ENCODE results near the gene GABRB3.

GRCh38 chr15:26697913-26698312, 75.0 kb downstream of the GABRB3 start:
- TF ChIP-seq CTCF (IDR thresholded peaks at IDR 0.05; ENCODE audit: low read depth, low read length, missing input control) = no peak
- TF ChIP-seq YY1 (IDR thresholded peaks at IDR 0.05) = no peak
- TF ChIP-seq RAD21 (IDR thresholded peaks at IDR 0.05) = no peak
